Lower lobe of right lung (tissue), 2 donors: ENCODE data around the gene RAB9A. TPM values are rescaled to one million over a fixed set of nuclear protein-coding genes. Genes with fewer than 3 reads are reported as not detected.

Source experiments
- ATAC-seq, 2 donors: fragments of 200-7000 bp; cut with Tn5 transposase; one replicate each; pipeline ENCODE4 v1.9.1; 2020 to 2022; ENCODE audit warnings: mild to moderate bottlenecking in 2 of 2, moderate library complexity in 2 of 2
- DNase-seq: peaks from one replicate; pipeline ENCODE4 v3.0.0-alpha.2; 2020
- H3K27ac ChIP-seq: fragments of 200-600 bp; one replicate; pipeline ENCODE4 v1.8.0; 2022
- H3K27me3 ChIP-seq: fragments of 200-600 bp; one replicate; pipeline ENCODE4 v1.8.0; 2022; ENCODE audit warnings: low read depth
- H3K36me3 ChIP-seq: fragments of 200-600 bp; one replicate; pipeline ENCODE4 v1.8.0; 2022; ENCODE audit warnings: mild to moderate bottlenecking
- H3K4me1 ChIP-seq: fragments of 200-600 bp; one replicate; pipeline ENCODE4 v1.8.0; 2022
- H3K4me3 ChIP-seq: fragments of 200-600 bp; one replicate; pipeline ENCODE4 v1.8.0; 2022; ENCODE audit warnings: mild to moderate bottlenecking
- H3K9me3 ChIP-seq: fragments of 200-600 bp; one replicate; pipeline ENCODE4 v1.8.0; 2022
- intact Hi-C: fragments of 100-400 bp; cut with DNase I; formaldehyde crosslinking; loops from one replicate; pipeline ENCODE4 v1.11.0; 2022
- total RNA-seq: library from RNA; stranded (reverse); fragmentation: NEBNext Ultra II Directional; extraction: Animal tissue kit (Norgen Biotek cat#: 25700); gene quantifications from one replicate; pipeline ENCODE4 v1.2.1, GENCODE V29; 2021
- TF ChIP-seq, protein P1 (sequence below): fragments of 200-600 bp; IDR thresholded peaks from one replicate; pipeline ENCODE4 v1.8.0; 2022; ENCODE audit warnings: antibody characterized with exemption, mild to moderate bottlenecking
- donor health status: DM: no; HTN: yes; CAD: no; lungs with severe emphysema.

Gene RAB9A
- total RNA-seq, 1 donor from 2014 or later: 32.8 TPM

DNA sequence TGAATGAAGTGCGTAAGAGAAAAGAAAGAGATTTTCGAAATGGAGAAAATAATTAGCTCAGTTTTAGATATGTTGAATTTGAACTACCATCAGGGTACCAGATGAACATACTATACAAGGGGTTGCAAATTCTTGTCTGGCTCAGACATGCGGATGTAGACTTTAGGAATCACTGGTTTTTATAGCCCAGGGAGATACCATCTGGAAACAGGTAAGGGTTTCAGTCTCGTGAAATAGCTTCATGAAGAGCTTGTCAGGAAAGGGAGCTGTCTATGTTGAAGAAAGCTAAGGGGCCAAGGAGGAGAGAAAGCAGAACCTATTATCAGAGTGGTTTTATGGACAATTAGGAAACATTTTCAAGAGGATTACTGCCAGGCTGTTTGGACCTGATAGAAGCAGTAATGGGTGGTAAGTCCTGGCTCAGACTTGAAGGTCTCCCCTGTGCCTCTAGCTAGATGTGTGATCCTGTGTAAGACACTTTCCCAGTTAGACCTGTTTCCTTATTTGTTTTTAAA is 6.7 kb downstream of the RAB9A start:
- H3K9me3 ChIP-seq: no peaks in the 10 kb centered on the region
- ATAC-seq: no peak
- H3K27me3 ChIP-seq: no peaks in the 10 kb centered on the region
- DNase-seq: no peak
- no peak overlapping the region for H3K4me3 ChIP-seq
- H3K36me3 ChIP-seq: no peaks in the 10 kb centered on the region
- H3K27ac ChIP-seq: no peak overlapping the region
- intact Hi-C loops: no loop called here
- peaks cover 48% of the 10 kb centered on the region for H3K4me1 ChIP-seq
- TF ChIP-seq, protein P1, sequence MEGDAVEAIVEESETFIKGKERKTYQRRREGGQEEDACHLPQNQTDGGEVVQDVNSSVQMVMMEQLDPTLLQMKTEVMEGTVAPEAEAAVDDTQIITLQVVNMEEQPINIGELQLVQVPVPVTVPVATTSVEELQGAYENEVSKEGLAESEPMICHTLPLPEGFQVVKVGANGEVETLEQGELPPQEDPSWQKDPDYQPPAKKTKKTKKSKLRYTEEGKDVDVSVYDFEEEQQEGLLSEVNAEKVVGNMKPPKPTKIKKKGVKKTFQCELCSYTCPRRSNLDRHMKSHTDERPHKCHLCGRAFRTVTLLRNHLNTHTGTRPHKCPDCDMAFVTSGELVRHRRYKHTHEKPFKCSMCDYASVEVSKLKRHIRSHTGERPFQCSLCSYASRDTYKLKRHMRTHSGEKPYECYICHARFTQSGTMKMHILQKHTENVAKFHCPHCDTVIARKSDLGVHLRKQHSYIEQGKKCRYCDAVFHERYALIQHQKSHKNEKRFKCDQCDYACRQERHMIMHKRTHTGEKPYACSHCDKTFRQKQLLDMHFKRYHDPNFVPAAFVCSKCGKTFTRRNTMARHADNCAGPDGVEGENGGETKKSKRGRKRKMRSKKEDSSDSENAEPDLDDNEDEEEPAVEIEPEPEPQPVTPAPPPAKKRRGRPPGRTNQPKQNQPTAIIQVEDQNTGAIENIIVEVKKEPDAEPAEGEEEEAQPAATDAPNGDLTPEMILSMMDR: no peak

DNA sequence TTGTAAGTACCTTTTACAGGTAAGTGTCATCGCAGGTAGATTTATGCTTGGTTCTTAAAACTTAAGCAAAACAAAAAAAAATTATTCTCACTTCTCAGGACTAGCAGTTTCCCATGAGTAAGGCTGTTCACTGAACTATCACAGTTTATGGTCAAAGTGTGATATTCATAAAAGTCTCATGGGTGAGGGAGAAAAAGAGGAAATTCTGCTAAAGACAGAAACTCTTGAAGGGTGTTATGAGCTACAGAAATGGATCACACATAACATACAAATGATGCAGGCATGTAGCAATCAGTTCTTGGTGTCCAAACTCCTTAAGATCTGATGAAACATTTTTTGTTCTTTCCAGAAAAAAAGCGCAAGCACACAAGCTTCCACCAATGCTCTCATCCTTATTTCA is 8.5 kb downstream of the RAB9A start:
- DNase-seq (no peak), ATAC-seq (no peak)
- H3K9me3 ChIP-seq: no peaks in the 10 kb centered on the region
- no peak overlapping the region for H3K27ac ChIP-seq
- TF ChIP-seq, protein P1: no peak
- intact Hi-C loops: no loop called here
- H3K36me3 ChIP-seq: no peaks in the 10 kb centered on the region
- no peaks in the 10 kb centered on the region for H3K27me3 ChIP-seq
- H3K4me1 ChIP-seq: peaks cover 48% of the 10 kb centered on the region
- no peak overlapping the region for H3K4me3 ChIP-seq

DNA sequence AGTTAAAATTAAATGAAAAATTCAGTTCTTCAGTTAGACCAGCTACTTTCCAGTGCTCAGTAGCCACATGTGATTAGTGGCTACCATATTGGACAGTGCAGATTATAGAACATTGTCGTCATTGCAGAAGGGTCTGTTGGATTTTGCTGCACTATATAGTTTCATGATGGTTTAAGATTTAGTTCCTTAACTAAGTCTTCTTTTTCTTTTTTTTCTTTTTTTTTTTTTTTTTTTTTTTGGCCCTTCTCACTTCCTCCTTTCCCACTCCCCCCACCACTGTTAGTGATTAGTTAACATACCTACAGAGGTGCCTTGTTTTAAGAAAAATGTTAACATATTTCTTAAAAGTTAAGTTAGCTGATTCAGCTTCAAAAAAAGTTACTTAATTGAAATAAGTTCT is 9.0 kb downstream of the RAB9A start:
- no peak for ATAC-seq
- no peak overlapping the region for H3K4me3 ChIP-seq
- peaks cover 48% of the 10 kb centered on the region for H3K4me1 ChIP-seq
- DNase-seq: no peak
- H3K36me3 ChIP-seq: no peaks in the 10 kb centered on the region
- H3K9me3 ChIP-seq: no peaks in the 10 kb centered on the region
- intact Hi-C loops: no loop called here
- TF ChIP-seq, protein P1: no peak
- H3K27me3 ChIP-seq: no peaks in the 10 kb centered on the region
- no peak overlapping the region for H3K27ac ChIP-seq

DNA sequence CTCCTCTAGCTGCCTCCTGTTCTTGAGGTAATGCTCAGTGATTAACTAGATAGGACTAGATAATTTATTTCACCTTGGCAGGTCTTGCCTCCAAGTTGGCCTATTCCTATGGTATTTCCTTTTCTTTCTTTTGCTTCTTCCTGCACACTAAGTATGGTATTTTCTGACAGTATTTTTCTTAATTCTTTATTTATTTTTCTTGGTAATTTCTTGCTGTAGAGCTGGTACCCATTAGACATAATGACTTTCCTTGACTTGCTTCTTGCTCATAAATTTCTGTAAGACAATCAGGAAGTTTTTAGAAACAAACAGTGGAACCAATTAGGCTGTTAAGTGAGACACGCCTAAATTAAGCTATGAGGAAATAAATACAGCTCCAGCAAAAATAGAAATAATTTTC is 9.5 kb downstream of the RAB9A start:
- TF ChIP-seq, protein P1: no peak
- peaks cover 45% of the 10 kb centered on the region for H3K4me1 ChIP-seq
- ATAC-seq: no peak
- H3K27me3 ChIP-seq: no peaks in the 10 kb centered on the region
- DNase-seq: no peak
- no peak overlapping the region for H3K27ac ChIP-seq
- no peaks in the 10 kb centered on the region for H3K36me3 ChIP-seq
- intact Hi-C loops: no loop called here
- no peak overlapping the region for H3K4me3 ChIP-seq
- no peaks in the 10 kb centered on the region for H3K9me3 ChIP-seq

DNA sequence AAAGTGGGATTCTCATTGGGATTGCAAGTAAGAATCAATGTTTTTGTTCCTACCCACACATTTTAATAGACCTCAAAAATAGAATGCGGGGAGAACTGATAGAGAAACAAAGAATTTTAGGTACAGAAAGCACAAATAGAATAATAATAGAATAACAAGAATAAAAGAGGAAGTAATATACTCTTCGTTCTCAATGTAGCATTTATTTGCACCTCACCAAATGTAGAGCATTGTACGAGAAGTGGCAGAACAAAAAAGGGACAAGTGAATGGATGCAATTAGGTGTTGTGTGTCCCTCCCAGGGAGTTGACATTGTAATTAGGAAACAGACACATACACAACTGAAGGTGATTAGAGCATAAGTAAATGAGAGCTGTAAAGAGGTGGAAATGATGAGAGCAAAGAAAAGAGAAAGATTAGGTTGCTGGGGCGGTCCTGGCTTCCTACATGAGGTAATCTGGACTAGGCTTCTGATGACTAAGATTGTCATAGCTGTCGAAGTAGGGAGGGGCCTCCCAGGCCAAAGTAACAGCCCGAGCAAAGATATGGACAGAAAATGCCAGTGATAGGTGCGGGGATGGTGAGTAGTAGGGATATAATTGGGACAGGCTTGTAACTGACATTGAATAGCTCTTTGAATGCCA is 10.4 kb downstream of the RAB9A start:
- no peak overlapping the region for H3K27ac ChIP-seq
- H3K27me3 ChIP-seq: no peaks in the 10 kb centered on the region
- intact Hi-C loops: no loop called here
- DNase-seq (no peak), ATAC-seq (peak in 1 of 2 donors; percentile 55)
- TF ChIP-seq, protein P1: no peak
- H3K4me3 ChIP-seq: no peak overlapping the region
- peaks cover 36% of the 10 kb centered on the region for H3K4me1 ChIP-seq
- H3K9me3 ChIP-seq: no peaks in the 10 kb centered on the region
- no peaks in the 10 kb centered on the region for H3K36me3 ChIP-seq
